Measurements from ENCODE around the gene DLG5.

- TF ChIP-seq SUZ12 (IDR thresholded peaks at IDR 0.05; ENCODE audit: extremely low read depth, insufficient read depth, insufficient read length) (no peak), ZNF274 (IDR thresholded peaks at IDR 0.05; ENCODE audit: low read depth, low read length) (no peak)
Measured at GRCh38 chr10:77974396-77975074, 48.0 kb upstream of the DLG5 start.
